ENCODE measurements around the gene ADGRF1.

The ADGRF1 gene

GRCh38 chr6:46964716-46965519, 77.2 kb downstream of the ADGRF1 start:
- no peaks in the 10 kb centered on the region for H4K20me1 ChIP-seq (ENCODE audit: insufficient read depth, low read length, poor library complexity, severe bottlenecking)
- no peaks in the 10 kb centered on the region for H3K4me1 ChIP-seq (ENCODE audit: insufficient read depth, low read length, poor library complexity, severe bottlenecking)
- H2AFZ ChIP-seq (ENCODE audit: low read length): no peak overlapping the region
- H3K4me2 ChIP-seq (ENCODE audit: low read depth, low read length, poor library complexity, severe bottlenecking): no peak overlapping the region
- H3K4me3 ChIP-seq (ENCODE audit: low read length, poor library complexity, severe bottlenecking): no peak overlapping the region
- H3K9me3 ChIP-seq (ENCODE audit: insufficient read depth, low read depth, low read length): no peaks in the 10 kb centered on the region
- no peaks in the 10 kb centered on the region for H3K79me2 ChIP-seq (ENCODE audit: insufficient read depth, low read length)
- no peaks in the 10 kb centered on the region for H3F3A ChIP-seq (ENCODE audit: low read depth)
- H3K9ac ChIP-seq (ENCODE audit: low read depth, low read length, poor library complexity, severe bottlenecking): no peak overlapping the region
- TF ChIP-seq, protein P1, sequence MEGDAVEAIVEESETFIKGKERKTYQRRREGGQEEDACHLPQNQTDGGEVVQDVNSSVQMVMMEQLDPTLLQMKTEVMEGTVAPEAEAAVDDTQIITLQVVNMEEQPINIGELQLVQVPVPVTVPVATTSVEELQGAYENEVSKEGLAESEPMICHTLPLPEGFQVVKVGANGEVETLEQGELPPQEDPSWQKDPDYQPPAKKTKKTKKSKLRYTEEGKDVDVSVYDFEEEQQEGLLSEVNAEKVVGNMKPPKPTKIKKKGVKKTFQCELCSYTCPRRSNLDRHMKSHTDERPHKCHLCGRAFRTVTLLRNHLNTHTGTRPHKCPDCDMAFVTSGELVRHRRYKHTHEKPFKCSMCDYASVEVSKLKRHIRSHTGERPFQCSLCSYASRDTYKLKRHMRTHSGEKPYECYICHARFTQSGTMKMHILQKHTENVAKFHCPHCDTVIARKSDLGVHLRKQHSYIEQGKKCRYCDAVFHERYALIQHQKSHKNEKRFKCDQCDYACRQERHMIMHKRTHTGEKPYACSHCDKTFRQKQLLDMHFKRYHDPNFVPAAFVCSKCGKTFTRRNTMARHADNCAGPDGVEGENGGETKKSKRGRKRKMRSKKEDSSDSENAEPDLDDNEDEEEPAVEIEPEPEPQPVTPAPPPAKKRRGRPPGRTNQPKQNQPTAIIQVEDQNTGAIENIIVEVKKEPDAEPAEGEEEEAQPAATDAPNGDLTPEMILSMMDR (conservative IDR thresholded peaks at IDR 0.05; ENCODE audit: low read length): no peak
- TF ChIP-seq EZH2phosphoT487 (IDR thresholded peaks at IDR 0.05; ENCODE audit: borderline replicate concordance): no peak
- H3K27me3 ChIP-seq (ENCODE audit: insufficient read depth, low read length, poor library complexity, severe bottlenecking): no peaks in the 10 kb centered on the region
- H3K36me3 ChIP-seq (ENCODE audit: insufficient read depth, low read length): no peaks in the 10 kb centered on the region
- no peaks in the 10 kb centered on the region for H3K9me2 ChIP-seq (replicated peaks; ENCODE audit: low read depth, low read length)

GRCh38 chr6:46963626-46964025, 78.5 kb downstream of the ADGRF1 start:
- Histone ChIP-seq H3K27me3 (ENCODE audit: insufficient read depth, low read length, poor library complexity, severe bottlenecking) (no peaks in the 10 kb centered on the region), H3K9me3 (ENCODE audit: insufficient read depth, low read depth, low read length) (no peaks in the 10 kb centered on the region), H2AFZ (ENCODE audit: low read length) (no peak overlapping the region), H4K20me1 (ENCODE audit: insufficient read depth, low read length, poor library complexity, severe bottlenecking) (no peaks in the 10 kb centered on the region), H3K9ac (ENCODE audit: low read depth, low read length, poor library complexity, severe bottlenecking) (no peak overlapping the region), H3K4me3 (ENCODE audit: low read length, poor library complexity, severe bottlenecking) (no peak overlapping the region), H3K4me1 (ENCODE audit: insufficient read depth, low read length, poor library complexity, severe bottlenecking) (no peaks in the 10 kb centered on the region), H3K79me2 (ENCODE audit: insufficient read depth, low read length) (no peaks in the 10 kb centered on the region), H3K36me3 (ENCODE audit: insufficient read depth, low read length) (no peaks in the 10 kb centered on the region), H3F3A (ENCODE audit: low read depth) (no peaks in the 10 kb centered on the region), H3K4me2 (ENCODE audit: low read depth, low read length, poor library complexity, severe bottlenecking) (no peak overlapping the region), H3K9me2 (replicated peaks; ENCODE audit: low read depth, low read length) (no peaks in the 10 kb centered on the region)
- no peak for TF ChIP-seq EZH2phosphoT487 (IDR thresholded peaks at IDR 0.05; ENCODE audit: borderline replicate concordance)
- TF ChIP-seq, protein P1 (conservative IDR thresholded peaks at IDR 0.05; ENCODE audit: low read length): no peak

GRCh38 chr6:46963039-46963438, 79.1 kb downstream of the ADGRF1 start:
- Histone ChIP-seq H3K9me3 (ENCODE audit: insufficient read depth, low read depth, low read length) (no peaks in the 10 kb centered on the region), H3K27me3 (ENCODE audit: insufficient read depth, low read length, poor library complexity, severe bottlenecking) (no peaks in the 10 kb centered on the region), H3F3A (ENCODE audit: low read depth) (no peaks in the 10 kb centered on the region), H3K4me2 (ENCODE audit: low read depth, low read length, poor library complexity, severe bottlenecking) (no peak overlapping the region), H3K9me2 (replicated peaks; ENCODE audit: low read depth, low read length) (no peaks in the 10 kb centered on the region), H3K4me3 (ENCODE audit: low read length, poor library complexity, severe bottlenecking) (no peak overlapping the region), H3K36me3 (ENCODE audit: insufficient read depth, low read length) (no peaks in the 10 kb centered on the region), H4K20me1 (ENCODE audit: insufficient read depth, low read length, poor library complexity, severe bottlenecking) (no peaks in the 10 kb centered on the region), H2AFZ (ENCODE audit: low read length) (no peak overlapping the region), H3K9ac (ENCODE audit: low read depth, low read length, poor library complexity, severe bottlenecking) (no peak overlapping the region), H3K79me2 (ENCODE audit: insufficient read depth, low read length) (no peaks in the 10 kb centered on the region), H3K4me1 (ENCODE audit: insufficient read depth, low read length, poor library complexity, severe bottlenecking) (no peaks in the 10 kb centered on the region)
- TF ChIP-seq, protein P1 (conservative IDR thresholded peaks at IDR 0.05; ENCODE audit: low read length): no peak
- no peak for TF ChIP-seq EZH2phosphoT487 (IDR thresholded peaks at IDR 0.05; ENCODE audit: borderline replicate concordance)

Measured in Loucy (cell line).